Stimulated activated CD4-positive, alpha-beta T cell treated with anti-CD3 and anti-CD28 coated beads, Interleukin-4, amount 100 ng/mL, for 48 hours (primary cell): ENCODE data around the gene ZNF783.
"Not testable (repeated sequence)": the region's sequence is repeated elsewhere in the genome, so short reads cannot be mapped to it uniquely, and the experiment has no call there.

Experiments
- DNase-seq, 2 donors: peaks; one replicate each; pipeline ENCODE4 v3.0.0-alpha.2; 2020; ENCODE audit warnings: low read depth in 2 of 2

Gene ZNF783

DNA sequence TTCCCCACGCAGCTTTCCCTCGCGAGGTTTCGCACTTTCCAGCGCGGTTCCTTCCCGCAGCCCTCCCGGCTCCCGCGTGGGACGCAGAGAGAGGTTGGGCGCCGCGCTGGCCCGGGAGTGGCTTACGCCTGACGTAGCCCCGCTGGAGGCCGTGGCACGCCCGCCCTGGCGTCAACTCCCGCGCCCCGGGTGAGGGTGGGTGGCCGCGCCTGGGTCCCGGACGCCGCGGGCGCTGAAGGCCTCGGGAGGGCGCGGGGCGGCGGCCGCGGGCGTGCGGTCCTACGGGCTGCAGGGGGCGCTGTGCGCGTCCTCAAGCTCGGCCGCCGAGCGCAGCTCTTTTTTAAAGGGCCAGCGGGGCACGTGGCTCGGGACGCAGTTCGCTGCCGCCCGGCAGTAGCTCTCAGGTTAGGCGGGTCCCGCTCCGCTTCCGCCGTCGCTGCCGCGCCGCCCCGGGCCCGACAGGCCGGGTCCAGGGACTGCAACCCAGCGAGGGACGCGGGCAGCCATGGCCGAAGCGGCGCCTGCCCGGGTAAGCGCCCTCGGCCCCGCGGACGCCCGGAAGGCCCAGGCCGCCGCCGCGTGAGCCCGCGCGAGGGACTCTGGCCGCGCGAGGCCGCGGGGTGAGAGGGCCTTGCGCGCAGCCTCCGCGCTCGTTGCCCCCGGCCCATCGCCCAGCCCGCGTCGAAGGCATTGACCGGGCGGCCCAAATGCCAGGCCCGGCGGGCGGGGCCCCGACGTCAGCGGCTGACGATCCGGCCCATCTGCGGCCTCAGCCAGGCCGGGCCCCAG, at the start of gene ZNF783:
Gene ZNF783 (plus strand): TSS at position 368 of the 789 bp plus-strand sequence. CDS start 138 bp downstream, at position 506.
- peak; percentile 75 to 80 for DNase-seq

DNA sequence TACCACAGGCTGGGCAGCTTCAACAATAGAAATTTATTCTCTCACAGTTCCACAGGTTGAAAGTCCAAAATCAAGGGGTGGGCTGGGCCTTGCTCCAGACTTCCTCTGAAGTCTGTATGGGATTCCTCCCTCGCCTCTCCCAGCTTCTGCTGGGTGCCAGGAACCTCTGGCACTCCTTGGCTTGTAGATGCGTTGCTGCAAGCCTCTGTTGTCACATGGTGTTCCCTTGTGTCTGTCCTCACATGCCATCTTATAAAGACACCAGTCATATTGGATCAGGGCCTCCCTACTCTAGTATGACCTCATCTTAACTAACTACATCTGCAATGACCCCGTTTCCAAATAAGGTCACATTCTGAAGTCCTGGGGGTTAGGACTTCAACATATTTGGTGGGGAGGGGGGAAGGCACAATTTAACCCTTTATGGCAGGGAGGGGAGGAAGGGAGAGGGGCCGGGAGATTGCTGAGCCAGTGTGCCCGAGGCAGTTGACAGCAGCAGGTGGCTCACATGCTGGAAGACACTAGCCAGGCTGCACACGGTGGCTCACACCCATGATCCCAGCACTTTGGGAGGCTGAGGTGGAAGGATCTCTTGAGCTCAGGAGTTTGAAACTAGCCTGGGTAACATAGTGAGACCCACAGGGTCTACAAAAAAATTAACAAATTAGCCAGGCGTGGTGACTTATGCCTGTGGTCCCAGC, 47.8 kb upstream of the ZNF783 start:
- DNase-seq = no peak

DNA sequence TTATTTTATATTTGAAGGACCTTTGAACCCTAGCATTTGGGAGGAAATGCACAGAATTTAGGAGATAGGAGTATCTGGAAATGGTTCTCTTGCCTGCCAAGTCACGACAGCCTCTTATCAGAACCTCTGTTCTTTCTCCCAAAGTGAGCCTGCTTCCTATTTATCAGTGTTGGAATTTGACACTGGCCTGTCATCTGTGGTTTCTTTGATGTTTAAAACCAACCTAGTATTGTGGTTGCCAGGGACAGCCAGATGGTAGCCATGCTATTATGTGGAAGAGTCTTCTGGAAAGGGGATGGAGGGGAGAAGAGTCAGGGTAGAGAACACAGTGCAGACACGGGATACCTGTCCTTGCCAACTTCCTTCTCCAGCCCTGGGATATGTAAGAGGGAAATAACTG, 45.6 kb upstream of the ZNF783 start:
- no peak for DNase-seq

GRCh38 chr7:149217570-149217969, 44.4 kb upstream of the ZNF783 start:
- no peak for DNase-seq

GRCh38 chr7:149218469-149219420, 43.3 kb upstream of the ZNF783 start:
- no peak for DNase-seq

DNA sequence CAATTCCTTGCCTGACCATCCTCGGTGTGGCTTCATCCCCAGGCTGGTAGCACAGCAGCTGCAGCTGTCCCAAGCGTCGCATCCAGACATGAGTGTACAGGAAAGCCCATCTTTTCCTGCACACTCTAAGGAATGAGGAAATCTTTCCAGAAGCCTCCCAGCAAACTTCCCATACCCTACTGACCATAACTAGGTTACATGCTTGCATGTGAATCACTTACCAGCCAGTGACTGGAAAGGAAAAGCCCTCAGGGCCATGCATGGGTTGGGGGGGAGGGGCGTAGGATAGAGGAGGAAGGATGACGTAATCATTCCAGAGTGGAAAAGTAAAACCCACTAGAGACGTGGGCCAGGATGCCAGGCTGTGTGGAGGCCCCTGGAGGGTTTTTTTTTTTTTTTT, 41.5 kb upstream of the ZNF783 start:
- no peak for DNase-seq

DNA sequence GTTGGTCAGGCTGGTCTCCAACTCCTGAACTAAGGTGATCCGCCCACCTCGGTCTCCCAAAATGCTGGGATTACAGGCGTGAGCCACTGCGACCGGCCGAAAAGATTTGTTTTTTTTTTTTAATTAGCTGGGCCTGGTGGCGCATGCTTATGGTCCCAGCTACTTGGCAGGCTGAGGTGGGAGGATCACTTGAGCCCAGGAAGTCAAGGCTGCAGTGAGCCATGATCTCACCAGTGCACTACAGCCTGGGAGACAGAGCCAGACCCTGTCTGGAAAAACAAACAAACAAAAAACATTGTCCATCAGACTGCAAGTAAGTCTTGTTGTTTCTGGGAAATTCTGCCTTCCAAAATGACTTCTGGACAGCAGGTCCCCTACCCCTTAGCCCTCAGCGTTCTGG, 38.8 kb upstream of the ZNF783 start:
- DNase-seq = no peak

- no peak for DNase-seq
Observed at GRCh38 chr7:149223761-149224160, 38.2 kb upstream of the ZNF783 start.

DNA sequence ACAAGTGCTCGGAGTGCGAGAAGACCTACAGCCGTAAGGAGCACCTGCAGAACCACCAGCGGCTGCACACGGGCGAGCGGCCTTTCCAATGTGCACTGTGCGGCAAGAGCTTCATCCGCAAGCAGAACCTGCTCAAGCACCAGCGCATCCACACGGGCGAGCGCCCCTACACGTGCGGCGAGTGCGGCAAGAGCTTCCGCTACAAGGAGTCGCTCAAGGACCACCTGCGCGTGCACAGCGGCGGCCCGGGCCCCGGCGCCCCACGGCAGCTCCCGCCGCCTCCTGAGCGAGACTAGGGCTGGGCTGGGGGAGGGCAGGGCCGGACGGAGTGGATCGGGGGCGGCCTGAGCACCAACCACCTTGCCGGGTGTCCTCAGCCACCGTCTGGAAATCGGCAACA, 37.6 kb upstream of the ZNF783 start:
- no peak for DNase-seq

- no peak for DNase-seq
Observed at GRCh38 chr7:149225106-149225505, 36.9 kb upstream of the ZNF783 start.

GRCh38 chr7:149225656-149226055, 36.3 kb upstream of the ZNF783 start:
- DNase-seq = no peak

DNA sequence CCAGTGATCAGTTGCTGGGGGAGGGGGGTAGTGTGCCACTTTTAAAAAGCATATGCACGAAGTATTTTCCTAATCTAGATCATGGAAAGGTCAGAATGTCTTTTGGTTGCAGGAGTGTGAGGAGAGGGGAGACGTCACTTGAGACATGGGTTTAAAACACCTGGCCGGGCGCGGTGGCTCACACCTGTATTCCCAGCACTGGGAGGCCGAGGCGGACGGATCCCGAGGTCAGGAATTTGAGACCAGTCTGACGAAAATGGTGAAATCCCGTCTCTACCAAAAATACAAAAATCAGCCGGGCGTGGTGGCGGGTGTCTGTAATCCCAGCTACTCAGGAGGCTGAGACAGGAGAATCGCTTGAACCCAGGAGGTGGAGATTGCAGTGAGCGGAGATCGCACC, 35.6 kb upstream of the ZNF783 start:
- DNase-seq = not testable (repeated sequence)

GRCh38 chr7:149226840-149227494, 35.0 kb upstream of the ZNF783 start:
- DNase-seq = no peak

GRCh38 chr7:149228831-149229471, 33.0 kb upstream of the ZNF783 start:
- no peak for DNase-seq

DNA sequence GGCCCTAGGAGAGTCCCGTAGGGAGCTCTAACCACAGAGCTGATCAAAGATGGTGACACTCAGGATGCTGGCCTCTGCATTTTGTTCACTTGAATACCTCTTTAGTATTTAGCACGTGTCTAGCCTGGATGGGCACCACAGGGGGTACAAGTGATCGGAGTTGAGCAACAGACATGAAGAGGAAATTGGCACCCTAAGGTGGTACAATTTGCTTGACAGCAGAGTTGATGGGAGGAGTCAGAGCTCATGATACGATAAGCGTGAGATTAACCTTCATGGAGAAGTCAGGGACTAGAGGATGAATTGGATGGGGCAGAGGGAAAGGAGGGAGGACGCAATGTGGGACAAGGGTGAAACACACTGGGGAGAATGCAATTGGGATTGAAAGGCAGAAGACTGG, 32.5 kb upstream of the ZNF783 start:
- no peak for DNase-seq

- DNase-seq = no peak
Observed at GRCh38 chr7:149232362-149232761, 29.6 kb upstream of the ZNF783 start.

DNA sequence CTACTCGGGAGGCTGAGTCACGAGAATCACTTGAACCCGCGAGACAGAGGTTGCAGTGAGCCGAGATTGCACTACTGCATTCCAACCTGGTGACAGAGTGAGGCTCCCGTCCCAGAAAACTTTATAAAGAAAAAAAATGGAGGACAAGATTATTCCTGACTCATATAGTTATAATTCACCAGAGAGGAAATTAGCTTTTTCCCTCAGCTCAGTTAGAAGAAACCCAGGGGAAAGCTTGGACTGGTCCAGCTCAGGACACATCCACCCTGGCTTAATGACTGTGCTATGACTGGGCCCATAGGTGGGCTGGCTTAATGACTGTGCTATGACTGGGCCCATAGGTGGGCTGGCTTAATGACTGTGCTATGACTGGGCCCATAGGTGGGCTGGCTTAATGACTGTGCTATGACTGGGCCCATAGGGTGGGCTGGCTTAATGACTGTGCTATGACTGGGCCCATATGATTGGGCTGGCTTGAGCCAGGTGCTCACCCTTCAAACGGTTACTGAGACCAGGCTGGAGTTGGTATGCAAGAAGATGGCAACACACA, 28.3 kb upstream of the ZNF783 start:
- DNase-seq = not testable (repeated sequence)

DNA sequence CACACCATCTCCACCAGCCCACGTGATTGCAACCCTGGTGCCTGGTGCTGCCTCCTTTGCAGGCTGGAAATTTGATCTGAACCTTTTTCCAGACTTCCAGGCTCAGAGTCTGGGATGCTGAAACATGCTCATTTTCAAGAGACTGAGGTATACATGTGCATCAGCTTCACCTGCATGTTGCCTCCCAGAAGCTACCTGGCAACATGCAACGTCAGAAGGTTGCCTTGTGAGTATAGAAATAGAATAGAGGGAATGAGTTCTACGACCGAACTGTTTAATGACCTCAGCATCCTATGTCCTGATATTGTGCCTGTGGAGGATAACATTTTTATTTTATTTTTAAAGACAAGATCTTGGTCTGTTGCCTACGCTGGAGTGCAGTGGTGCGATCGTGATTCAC, 24.5 kb upstream of the ZNF783 start:
- no peak for DNase-seq

DNA sequence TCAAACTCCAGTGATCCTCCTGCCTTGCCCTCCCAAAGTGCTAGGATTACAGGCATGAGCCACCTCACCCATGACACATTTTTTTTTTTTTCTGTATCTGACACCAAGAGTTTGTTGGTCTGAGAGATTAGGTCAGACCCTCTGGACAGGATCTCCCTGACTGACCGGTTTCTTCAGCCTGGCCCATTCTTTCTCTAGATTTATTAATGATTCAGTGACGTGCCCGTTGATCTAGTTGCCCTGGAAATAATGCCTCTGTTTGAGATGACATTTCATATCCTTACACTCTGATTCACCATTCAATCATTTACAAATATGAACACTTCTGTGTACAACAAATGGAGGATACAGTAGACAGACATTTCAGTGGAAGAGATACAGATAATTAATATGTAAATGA, 23.9 kb upstream of the ZNF783 start:
- no peak for DNase-seq

DNA sequence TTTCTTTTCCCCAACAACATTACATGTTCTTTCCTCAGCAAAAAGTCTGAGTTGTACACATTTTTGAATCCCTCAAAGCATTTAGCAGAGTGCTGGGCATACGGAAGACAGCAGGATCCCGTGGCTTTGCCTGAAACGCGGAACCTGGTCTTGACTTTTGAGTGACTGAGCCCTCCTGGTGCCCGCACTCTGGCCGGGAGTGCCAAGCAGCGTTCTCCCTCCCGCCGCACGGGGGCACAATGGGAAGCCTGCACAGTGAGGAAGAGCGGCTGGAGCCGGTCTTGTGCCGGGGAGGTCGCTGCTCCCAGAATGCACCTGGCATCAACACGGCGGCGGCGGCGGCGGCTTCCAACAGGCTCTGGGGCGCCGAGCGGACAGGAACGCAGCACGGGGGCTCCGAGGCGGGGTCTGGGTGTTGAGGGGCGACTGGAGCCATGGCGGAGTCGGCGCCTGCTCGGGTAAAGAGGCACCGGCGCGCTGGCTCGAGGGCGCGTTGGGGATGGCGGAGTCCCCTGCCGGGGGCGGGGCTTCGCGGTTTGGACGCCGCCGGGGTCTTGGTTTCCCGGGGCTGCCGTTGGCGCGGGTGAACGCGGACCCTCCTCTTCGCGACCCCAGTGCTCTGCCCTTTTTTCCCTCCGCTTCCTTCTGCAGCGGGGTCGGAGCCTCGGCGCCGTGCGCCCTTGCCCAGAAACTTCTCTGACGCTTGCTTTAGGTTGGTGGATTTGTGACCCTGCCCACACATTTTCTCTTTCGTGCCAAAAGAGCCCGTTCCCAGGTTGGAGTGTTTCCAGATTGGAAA, 22.5 kb upstream of the ZNF783 start, which contains the start of gene ZNF212:
Gene ZNF212 (plus strand): TSS at position 307 of the 799 bp plus-strand sequence. CDS start 128 bp downstream, at position 435.
- DNase-seq = peak; percentile 82 to 88
